ENCODE results near the gene ERRFI1.
A peak's percentile ranks its signal among the peaks of the same experiment; 100 is the strongest.

The ERRFI1 gene

DNA sequence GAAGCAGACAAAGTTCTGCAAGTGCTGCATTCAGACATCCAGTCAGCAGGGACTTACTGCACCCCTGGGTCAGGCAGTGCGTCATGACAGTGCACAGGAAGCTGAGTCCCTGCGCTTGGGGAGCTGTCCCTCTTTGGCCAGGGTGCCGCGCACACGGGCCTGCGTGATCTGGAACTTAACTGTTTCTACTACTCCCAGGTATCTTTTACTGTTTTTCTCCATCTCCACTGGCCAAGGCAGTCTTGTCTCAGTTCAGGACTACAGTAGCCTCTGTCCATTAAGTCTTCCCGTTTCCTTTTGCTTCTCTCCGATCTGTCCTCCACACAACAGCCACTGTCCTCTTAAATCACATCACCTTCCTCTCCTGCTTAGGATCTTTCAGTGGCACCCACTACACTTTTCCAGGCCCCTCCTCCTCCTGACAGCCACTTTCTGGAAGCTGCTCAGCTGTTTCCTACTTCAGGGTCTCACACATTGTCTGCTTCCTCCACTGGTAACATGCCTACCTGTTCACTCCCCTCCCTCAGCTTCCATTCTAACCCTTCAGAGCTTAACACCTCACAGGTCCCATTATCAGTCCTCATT, 15.9 kb downstream of the ERRFI1 start:
- no peak for DNase-seq
- H3K23ac ChIP-seq (ENCODE audit: low read length) = no peak overlapping the region
- no peak overlapping the region for H2AFZ ChIP-seq (ENCODE audit: insufficient read depth, low read length, poor library complexity)
- no peak overlapping the region for H2BK12ac ChIP-seq (ENCODE audit: low read length)
- H3K14ac ChIP-seq (ENCODE audit: low read length) = no peak overlapping the region
- H2BK120ac ChIP-seq (ENCODE audit: insufficient read depth, low read length, poor library complexity) = no peak overlapping the region
- no peak overlapping the region for H3K4me3 ChIP-seq (ENCODE audit: low read depth, low read length)
- H4K91ac ChIP-seq (ENCODE audit: low read depth, low read length) = no peak overlapping the region
- H3K79me2 ChIP-seq (ENCODE audit: control insufficient read depth, insufficient read depth, low read length, poor library complexity) = peaks cover 8% of the 10 kb centered on the region
- no peak overlapping the region for H2AK5ac ChIP-seq (ENCODE audit: low read length)
- H3K4ac ChIP-seq (ENCODE audit: low read depth, low read length) = no peak overlapping the region
- no peak overlapping the region for H3K9ac ChIP-seq (ENCODE audit: low read length)
- no peak overlapping the region for H3K18ac ChIP-seq (ENCODE audit: low read length)
- no peak overlapping the region for H4K12ac ChIP-seq (ENCODE audit: low read depth, low read length)
- H3K4me2 ChIP-seq (ENCODE audit: low read length) = no peak overlapping the region
- H2BK5ac ChIP-seq (ENCODE audit: low read depth, low read length, poor library complexity) = no peak overlapping the region
- peaks cover 7 to 12% of the 10 kb centered on the region in 2 experiments for H3K4me1 ChIP-seq (ENCODE audit: control insufficient read depth in 1 of 2, insufficient read depth in 2 of 2, low read length in 2 of 2)
- peak overlapping the region; percentile 21 for H3K27ac ChIP-seq (ENCODE audit: low read depth, low read length)
- peaks cover 35 to 49% of the 10 kb centered on the region in 2 experiments for H3K36me3 ChIP-seq (ENCODE audit: control insufficient read depth in 1 of 2, insufficient read depth in 2 of 2, low read length in 2 of 2)
- H3K79me1 ChIP-seq (ENCODE audit: low read length) = peaks cover 13% of the 10 kb centered on the region
- H3K9me3 ChIP-seq (ENCODE audit: insufficient read depth, low read depth, low read length) = peaks cover 2% of the 10 kb centered on the region
- no CpG with 5 or more reads among the region's 8 CpGs for WGBS (ENCODE audit: extremely low coverage, insufficient coverage, insufficient read length)
- no peaks in the 10 kb centered on the region for H3K27me3 ChIP-seq (ENCODE audit: insufficient read depth, low read length)
- no peak overlapping the region for H4K8ac ChIP-seq (ENCODE audit: low read depth, low read length)

DNA sequence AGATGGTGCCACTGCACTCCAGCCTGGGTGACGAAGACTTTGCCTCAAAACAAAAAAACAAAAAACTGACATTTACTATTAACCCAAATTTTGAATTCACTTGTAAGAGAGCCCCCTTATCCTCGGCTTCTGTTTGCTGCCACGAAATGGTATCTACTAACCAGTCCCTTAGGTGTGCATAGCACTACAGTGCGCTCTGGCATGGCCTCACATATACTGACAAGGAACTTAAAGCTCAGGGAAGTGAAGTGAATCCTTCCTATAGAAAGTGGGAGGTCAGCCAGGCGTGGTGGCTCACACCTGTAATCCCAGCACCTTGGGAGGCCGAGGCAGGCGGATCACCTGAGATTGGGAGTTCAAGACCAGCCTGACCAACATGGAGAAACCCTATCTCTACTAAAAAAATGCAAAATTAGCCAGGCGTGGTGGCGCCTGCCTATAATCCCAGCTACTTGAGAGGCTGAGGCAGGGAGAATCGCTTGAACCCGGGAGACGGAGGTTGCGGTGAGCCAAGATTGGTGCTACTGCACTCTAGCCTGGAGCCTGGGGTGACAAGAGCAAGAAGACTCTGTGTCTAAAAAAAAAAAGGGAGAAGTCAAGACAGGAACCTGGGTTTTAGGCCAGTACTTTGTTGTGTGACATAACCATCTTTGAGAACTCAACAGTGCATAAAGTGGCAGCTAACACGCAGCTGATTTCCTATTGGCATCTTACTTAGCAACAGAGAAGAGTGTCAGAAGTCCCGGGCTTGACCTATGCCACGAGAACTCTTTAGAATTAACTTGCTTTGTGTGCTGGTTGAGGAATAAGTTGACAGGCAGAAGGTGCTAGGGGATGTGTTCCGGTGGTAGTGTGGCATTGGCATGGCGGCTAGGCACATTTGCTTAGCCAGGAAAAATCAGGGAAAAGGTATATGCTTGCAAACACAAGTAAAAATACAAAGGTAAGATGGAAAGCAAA, 16.8 kb downstream of the ERRFI1 start:
- Histone ChIP-seq H2BK5ac (ENCODE audit: low read depth, low read length, poor library complexity) (no peak overlapping the region), H3K18ac (ENCODE audit: low read length) (peak overlapping the region; percentile 39), H3K79me1 (ENCODE audit: low read length) (peaks cover 17% of the 10 kb centered on the region), H3K9ac (ENCODE audit: low read length) (no peak overlapping the region), H4K12ac (ENCODE audit: low read depth, low read length) (no peak overlapping the region), H3K4me1 (ENCODE audit: control insufficient read depth in 1 of 2, insufficient read depth in 2 of 2, low read length in 2 of 2) (peaks cover 13 to 19% of the 10 kb centered on the region in 2 experiments), H4K8ac (ENCODE audit: low read depth, low read length) (no peak overlapping the region), H3K4me3 (ENCODE audit: low read depth, low read length) (no peak overlapping the region), H3K27ac (ENCODE audit: low read depth, low read length) (no peak overlapping the region), H2AK5ac (ENCODE audit: low read length) (no peak overlapping the region), H3K4ac (ENCODE audit: low read depth, low read length) (no peak overlapping the region), H3K36me3 (ENCODE audit: control insufficient read depth in 1 of 2, insufficient read depth in 2 of 2, low read length in 2 of 2) (peaks cover 34 to 45% of the 10 kb centered on the region in 2 experiments), H3K23ac (ENCODE audit: low read length) (no peak overlapping the region), H3K79me2 (ENCODE audit: control insufficient read depth, insufficient read depth, low read length, poor library complexity) (peaks cover 7% of the 10 kb centered on the region), H2BK120ac (ENCODE audit: insufficient read depth, low read length, poor library complexity) (no peak overlapping the region), H3K14ac (ENCODE audit: low read length) (no peak overlapping the region), H3K9me3 (ENCODE audit: insufficient read depth, low read depth, low read length) (peaks cover 2% of the 10 kb centered on the region), H2AFZ (ENCODE audit: insufficient read depth, low read length, poor library complexity) (no peak overlapping the region), H2BK12ac (ENCODE audit: low read length) (no peak overlapping the region), H3K4me2 (ENCODE audit: low read length) (no peak overlapping the region), H4K91ac (ENCODE audit: low read depth, low read length) (no peak overlapping the region), H3K27me3 (ENCODE audit: insufficient read depth, low read length) (no peaks in the 10 kb centered on the region)
- DNase-seq = no peak
- WGBS (ENCODE audit: extremely low coverage, insufficient coverage, insufficient read length) = no CpG with 5 or more reads among the region's 18 CpGs

DNA sequence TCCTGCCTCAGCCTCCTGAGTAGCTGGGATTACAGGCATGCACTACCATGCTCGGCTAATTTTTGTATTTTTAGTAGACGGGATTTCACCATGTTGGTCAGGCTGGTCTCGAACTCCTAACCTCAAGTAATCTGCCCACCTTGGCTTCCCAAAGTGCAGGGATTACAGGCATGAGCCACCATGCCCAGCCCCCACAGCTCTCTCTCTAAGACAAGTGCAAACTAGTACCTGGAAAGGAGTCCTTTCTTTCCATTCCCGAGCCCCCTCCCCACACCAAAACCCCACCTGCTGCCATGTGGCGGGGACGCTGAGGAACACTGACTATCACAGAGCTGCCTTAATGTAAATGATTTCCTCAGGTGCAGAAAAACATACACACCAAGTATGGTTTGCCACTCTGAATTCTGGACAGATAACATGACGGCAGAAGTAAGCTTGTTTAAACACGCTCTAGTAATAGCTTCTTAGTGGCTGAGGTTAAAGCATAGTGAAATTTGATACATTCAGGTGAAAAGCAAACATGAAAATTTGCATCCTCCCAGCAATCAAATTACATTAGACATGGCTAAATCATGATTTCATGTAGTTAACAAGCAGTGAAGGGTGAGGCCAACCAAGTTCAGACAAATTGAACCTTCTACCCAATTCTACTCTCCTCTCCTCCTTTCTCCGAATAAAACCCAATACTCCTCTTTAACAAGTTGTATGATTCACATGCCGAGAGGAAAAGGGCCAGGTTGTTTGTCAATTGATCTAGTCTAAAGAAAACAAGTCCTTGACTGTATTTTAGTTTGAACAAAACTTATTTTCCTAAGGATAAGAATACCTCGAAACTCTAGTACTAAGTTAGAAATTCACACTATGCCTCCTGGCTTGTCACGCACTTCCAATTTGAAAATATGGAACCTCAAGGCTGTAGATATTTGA, 19.8 kb downstream of the ERRFI1 start:
- H2BK5ac ChIP-seq (ENCODE audit: low read depth, low read length, poor library complexity) = no peak overlapping the region
- no peak overlapping the region for H2AK5ac ChIP-seq (ENCODE audit: low read length)
- peak overlapping the region; percentile 88 for H3K27ac ChIP-seq (ENCODE audit: low read depth, low read length)
- no peak overlapping the region for H3K9ac ChIP-seq (ENCODE audit: low read length)
- no peak overlapping the region for H4K8ac ChIP-seq (ENCODE audit: low read depth, low read length)
- no peaks in the 10 kb centered on the region for H3K27me3 ChIP-seq (ENCODE audit: insufficient read depth, low read length)
- H2AFZ ChIP-seq (ENCODE audit: insufficient read depth, low read length, poor library complexity) = no peak overlapping the region
- DNase-seq = peak in 1 of 2 donors; percentile 47
- peaks cover 2% of the 10 kb centered on the region for H3K79me2 ChIP-seq (ENCODE audit: control insufficient read depth, insufficient read depth, low read length, poor library complexity)
- no peak overlapping the region for H3K4ac ChIP-seq (ENCODE audit: low read depth, low read length)
- H3K18ac ChIP-seq (ENCODE audit: low read length) = no peak overlapping the region
- H3K9me3 ChIP-seq (ENCODE audit: insufficient read depth, low read depth, low read length) = peaks cover 2% of the 10 kb centered on the region
- H3K79me1 ChIP-seq (ENCODE audit: low read length) = peaks cover 21% of the 10 kb centered on the region
- H4K91ac ChIP-seq (ENCODE audit: low read depth, low read length) = peak overlapping the region; percentile 48
- peaks cover 19 to 24% of the 10 kb centered on the region in 2 experiments for H3K36me3 ChIP-seq (ENCODE audit: control insufficient read depth in 1 of 2, insufficient read depth in 2 of 2, low read length in 2 of 2)
- no peak overlapping the region for H4K12ac ChIP-seq (ENCODE audit: low read depth, low read length)
- 100% methylated on average over 1 of the region's 12 CpGs for WGBS (ENCODE audit: extremely low coverage, insufficient coverage, insufficient read length)
- H3K4me1 ChIP-seq (ENCODE audit: control insufficient read depth in 1 of 2, insufficient read depth in 2 of 2, low read length in 2 of 2) = peaks cover 19 to 26% of the 10 kb centered on the region in 2 experiments
- H3K23ac ChIP-seq (ENCODE audit: low read length) = no peak overlapping the region
- no peak overlapping the region for H3K4me2 ChIP-seq (ENCODE audit: low read length)
- H2BK12ac ChIP-seq (ENCODE audit: low read length) = peak overlapping the region; percentile 70
- no peak overlapping the region for H3K14ac ChIP-seq (ENCODE audit: low read length)
- H3K4me3 ChIP-seq (ENCODE audit: low read depth, low read length) = no peak overlapping the region
- peak overlapping the region; percentile 66 for H2BK120ac ChIP-seq (ENCODE audit: insufficient read depth, low read length, poor library complexity)

All from trophoblast cell (in vitro differentiated cells and primary cell).